GM12878 (cell line): Measurements from ENCODE around the gene CDX1. TPM values are rescaled to one million over a fixed set of nuclear protein-coding genes. Genes with fewer than 3 reads are reported as not detected.

ENCODE experiments used
- ATF2 ChIP-seq: IDR thresholded peaks from 2 replicates; pipeline ENCODE4 v1.6.1; 2012; ENCODE audit warnings: low read length, inconsistent platforms
- CREM ChIP-seq: IDR thresholded peaks from 2 replicates; pipeline ENCODE4 v1.6.1; 2014; ENCODE audit warnings: antibody characterized with exemption, low read depth
- ESRRA ChIP-seq: IDR thresholded peaks from 2 replicates; pipeline ENCODE4 v1.6.1; 2012; ENCODE audit warnings: mild to moderate bottlenecking, low read length, improper control_type of control experiment
- IKZF1 ChIP-seq: fragments of 450-650 bp; conservative IDR thresholded peaks from 2 replicates; pipeline ENCODE4 v1.6.1; 2017; ENCODE audit warnings: antibody characterized with exemption, mild to moderate bottlenecking
- MEF2A ChIP-seq: IDR thresholded peaks from 2 replicates; pipeline ENCODE4 v1.6.1; 2011; ENCODE audit warnings: low read depth, mild to moderate bottlenecking, low read length, moderate library complexity; ENCODE audit not compliant: insufficient read depth
- NR2F1 ChIP-seq: fragments of 450-650 bp; conservative IDR thresholded peaks from 2 replicates; pipeline ENCODE4 v1.6.1; 2017; ENCODE audit warnings: mild to moderate bottlenecking
- PAX5 ChIP-seq: IDR thresholded peaks from 2 replicates; pipeline ENCODE4 v1.6.1; 2011; ENCODE audit warnings: low read depth, low read length, borderline replicate concordance
- RAD21 ChIP-seq: IDR thresholded peaks from 2 replicates; pipeline ENCODE4 v1.6.1; 2011; ENCODE audit warnings: mild to moderate bottlenecking, low read depth, low read length, moderate library complexity; ENCODE audit not compliant: insufficient read depth
- SKIL ChIP-seq: fragments of 450-650 bp; IDR thresholded peaks from 2 replicates; pipeline ENCODE4 v1.6.1; 2017; ENCODE audit warnings: mild to moderate bottlenecking, low read depth, inconsistent platforms; ENCODE audit not compliant: poor library complexity, severe bottlenecking
- SPI1 ChIP-seq: IDR thresholded peaks from 2 replicates; pipeline ENCODE4 v1.6.1; 2011; ENCODE audit warnings: low read depth, mild to moderate bottlenecking, low read length, moderate library complexity, borderline replicate concordance; ENCODE audit not compliant: insufficient read depth
- SREBF2 ChIP-seq: IDR thresholded peaks from 2 replicates; pipeline ENCODE4 v1.6.1; 2012; ENCODE audit warnings: mild to moderate bottlenecking, low read length
- TBL1XR1 ChIP-seq: IDR thresholded peaks from 2 replicates; pipeline ENCODE4 v1.6.1; 2012; ENCODE audit warnings: low read depth, low read length, improper control_type of control experiment
- polyA plus RNA-seq, 11 experiments: library from polyadenylated mRNA; depleted of rRNA in 4 of 11; unstranded in 6 of 11; stranded (reverse) in 5 of 11; fragments of >200 nt; fragmentation: Nextera tagmentation in 4 of 11; fragmentation: Illumina TruSeq in 1 of 11; extraction: Ambion mirVana in 4 of 11; extraction: Trizol in 1 of 11; gene quantifications; 1 replicate in 1 of 11; 2 replicates in 10 of 11; pipeline versions ENCODE4 v1.2.1 to v1.2.3, GENCODE V29; 2011 to 2016; ENCODE audit warnings: inconsistent platforms in 2 of 11, missing spikeins in 2 of 11, low read depth in 1 of 11
- total RNA-seq, 4 experiments: library from RNA; depleted of rRNA in 3 of 4; stranded (reverse); fragments of >200 nt in 3 of 4; fragmentation: Illumina TruSeq in 1 of 4; extraction: Trizol in 1 of 4; gene quantifications; 2 replicates each; pipeline versions ENCODE4 v1.2.1 to v1.2.3, GENCODE V29; 2013 to 2021
- TF ChIP-seq, protein P1 (sequence below): fragments of 450-650 bp; IDR thresholded peaks from 2 replicates; pipeline ENCODE4 v1.6.1; 2017; ENCODE audit warnings: low read depth, mild to moderate bottlenecking, moderate library complexity
- TF ChIP-seq, protein P2 (sequence below): fragments of 450-650 bp; IDR thresholded peaks from 2 replicates; pipeline ENCODE4 v1.6.1; 2016; ENCODE audit warnings: mild to moderate bottlenecking
- TF ChIP-seq, protein P3 (sequence below), 3 experiments: IDR thresholded peaks in 2 of 3; conservative IDR thresholded peaks in 1 of 3; 2 replicates each; pipeline ENCODE4 v1.5.1; 2011; ENCODE audit warnings: low read depth in 3 of 3, low read length in 3 of 3, mild to moderate bottlenecking in 3 of 3, control low read depth in 2 of 3, moderate library complexity in 2 of 3, inconsistent platforms in 1 of 3, mixed read lengths in 1 of 3; ENCODE audit not compliant: control insufficient read depth in 2 of 3, insufficient read depth in 1 of 3; ENCODE audit errors: extremely low read depth in 1 of 3

Gene CDX1
- total and polyA plus RNA-seq, 10 of the 15 experiments (the other 5 are each of a cell fraction or from before 2014, with no cell fraction given), result not detected

- TF ChIP-seq, protein P1, sequence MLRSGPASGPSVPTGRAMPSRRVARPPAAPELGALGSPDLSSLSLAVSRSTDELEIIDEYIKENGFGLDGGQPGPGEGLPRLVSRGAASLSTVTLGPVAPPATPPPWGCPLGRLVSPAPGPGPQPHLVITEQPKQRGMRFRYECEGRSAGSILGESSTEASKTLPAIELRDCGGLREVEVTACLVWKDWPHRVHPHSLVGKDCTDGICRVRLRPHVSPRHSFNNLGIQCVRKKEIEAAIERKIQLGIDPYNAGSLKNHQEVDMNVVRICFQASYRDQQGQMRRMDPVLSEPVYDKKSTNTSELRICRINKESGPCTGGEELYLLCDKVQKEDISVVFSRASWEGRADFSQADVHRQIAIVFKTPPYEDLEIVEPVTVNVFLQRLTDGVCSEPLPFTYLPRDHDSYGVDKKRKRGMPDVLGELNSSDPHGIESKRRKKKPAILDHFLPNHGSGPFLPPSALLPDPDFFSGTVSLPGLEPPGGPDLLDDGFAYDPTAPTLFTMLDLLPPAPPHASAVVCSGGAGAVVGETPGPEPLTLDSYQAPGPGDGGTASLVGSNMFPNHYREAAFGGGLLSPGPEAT, result no peak
- TF ChIP-seq PAX5 (no peak), IKZF1 (no peak), SPI1 (no peak), CREM (no peak), RAD21 (peak; percentile 93), SKIL (no peak), ATF2 (no peak), TBL1XR1 (no peak), NR2F1 (0 out of 2 replicates have a peak, but pooled peaks have one; percentile 26), MEF2A (no peak), SREBF2 (no peak), ESRRA (no peak)
- TF ChIP-seq, protein P2, sequence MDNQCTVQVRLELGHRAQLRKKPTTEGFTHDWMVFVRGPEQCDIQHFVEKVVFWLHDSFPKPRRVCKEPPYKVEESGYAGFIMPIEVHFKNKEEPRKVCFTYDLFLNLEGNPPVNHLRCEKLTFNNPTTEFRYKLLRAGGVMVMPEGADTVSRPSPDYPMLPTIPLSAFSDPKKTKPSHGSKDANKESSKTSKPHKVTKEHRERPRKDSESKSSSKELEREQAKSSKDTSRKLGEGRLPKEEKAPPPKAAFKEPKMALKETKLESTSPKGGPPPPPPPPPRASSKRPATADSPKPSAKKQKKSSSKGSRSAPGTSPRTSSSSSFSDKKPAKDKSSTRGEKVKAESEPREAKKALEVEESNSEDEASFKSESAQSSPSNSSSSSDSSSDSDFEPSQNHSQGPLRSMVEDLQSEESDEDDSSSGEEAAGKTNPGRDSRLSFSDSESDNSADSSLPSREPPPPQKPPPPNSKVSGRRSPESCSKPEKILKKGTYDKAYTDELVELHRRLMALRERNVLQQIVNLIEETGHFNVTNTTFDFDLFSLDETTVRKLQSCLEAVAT, result no peak
- TF ChIP-seq, protein P3, sequence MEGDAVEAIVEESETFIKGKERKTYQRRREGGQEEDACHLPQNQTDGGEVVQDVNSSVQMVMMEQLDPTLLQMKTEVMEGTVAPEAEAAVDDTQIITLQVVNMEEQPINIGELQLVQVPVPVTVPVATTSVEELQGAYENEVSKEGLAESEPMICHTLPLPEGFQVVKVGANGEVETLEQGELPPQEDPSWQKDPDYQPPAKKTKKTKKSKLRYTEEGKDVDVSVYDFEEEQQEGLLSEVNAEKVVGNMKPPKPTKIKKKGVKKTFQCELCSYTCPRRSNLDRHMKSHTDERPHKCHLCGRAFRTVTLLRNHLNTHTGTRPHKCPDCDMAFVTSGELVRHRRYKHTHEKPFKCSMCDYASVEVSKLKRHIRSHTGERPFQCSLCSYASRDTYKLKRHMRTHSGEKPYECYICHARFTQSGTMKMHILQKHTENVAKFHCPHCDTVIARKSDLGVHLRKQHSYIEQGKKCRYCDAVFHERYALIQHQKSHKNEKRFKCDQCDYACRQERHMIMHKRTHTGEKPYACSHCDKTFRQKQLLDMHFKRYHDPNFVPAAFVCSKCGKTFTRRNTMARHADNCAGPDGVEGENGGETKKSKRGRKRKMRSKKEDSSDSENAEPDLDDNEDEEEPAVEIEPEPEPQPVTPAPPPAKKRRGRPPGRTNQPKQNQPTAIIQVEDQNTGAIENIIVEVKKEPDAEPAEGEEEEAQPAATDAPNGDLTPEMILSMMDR (IDR thresholded peaks at IDR 0.05 in 2 of 3, conservative IDR thresholded peaks at IDR 0.05 in 1 of 3; ENCODE audit: control insufficient read depth in 2 of 3, extremely low read depth in 1 of 3, insufficient read depth in 1 of 3, low read depth in 3 of 3, low read length in 3 of 3), result peak; percentile 75 to 94 (median 87)
- TF ChIP-seq, all 136 proteins: peak for 7
Measured at GRCh38 chr5:150217873-150218692, 51.5 kb downstream of the CDX1 start (continued).
